ENCODE measurements around the gene DOCK2.

Gene DOCK2

GRCh38 chr5:170000155-170000554, 363.1 kb downstream of the DOCK2 start:
- FAIRE-seq: no peak

GRCh38 chr5:170006021-170006420, 368.9 kb downstream of the DOCK2 start:
- FAIRE-seq: no peak

GRCh38 chr5:170008376-170008775, 371.3 kb downstream of the DOCK2 start:
- no peak for FAIRE-seq

GRCh38 chr5:170010595-170010994, 373.5 kb downstream of the DOCK2 start:
- no peak for FAIRE-seq

- FAIRE-seq: no peak
Observed at GRCh38 chr5:170011751-170012150, 374.7 kb downstream of the DOCK2 start.

GRCh38 chr5:170012622-170013021, 375.5 kb downstream of the DOCK2 start:
- FAIRE-seq: no peak

GRCh38 chr5:170020423-170020822, 383.3 kb downstream of the DOCK2 start:
- FAIRE-seq: no peak

- FAIRE-seq: no peak
Observed at GRCh38 chr5:170021506-170021905, 384.4 kb downstream of the DOCK2 start.

GRCh38 chr5:170025853-170026252, 388.8 kb downstream of the DOCK2 start:
- FAIRE-seq: no peak

GRCh38 chr5:170028124-170028523, 391.0 kb downstream of the DOCK2 start:
- no peak for FAIRE-seq

GRCh38 chr5:170034231-170034630, 397.2 kb downstream of the DOCK2 start:
- no peak for FAIRE-seq

- FAIRE-seq: no peak
Observed at GRCh38 chr5:170038241-170038640, 401.2 kb downstream of the DOCK2 start.

GRCh38 chr5:170039830-170040229, 402.8 kb downstream of the DOCK2 start:
- FAIRE-seq: no peak

- FAIRE-seq: no peak
Observed at GRCh38 chr5:170046241-170046640, 409.2 kb downstream of the DOCK2 start.

- no peak for FAIRE-seq
Observed at GRCh38 chr5:170049713-170050112, 412.6 kb downstream of the DOCK2 start.

GRCh38 chr5:170053896-170054295, 416.8 kb downstream of the DOCK2 start:
- FAIRE-seq: no peak

- FAIRE-seq: no peak
Observed at GRCh38 chr5:170055606-170056005, 418.5 kb downstream of the DOCK2 start.

- no peak for FAIRE-seq
Observed at GRCh38 chr5:170056561-170057267, 419.6 kb downstream of the DOCK2 start.

GRCh38 chr5:170057311-170057710, 420.2 kb downstream of the DOCK2 start:
- no peak for FAIRE-seq

GRCh38 chr5:170059221-170059620, 422.1 kb downstream of the DOCK2 start:
- no peak for FAIRE-seq

GRCh38 chr5:170067152-170067551, 430.1 kb downstream of the DOCK2 start:
- FAIRE-seq: no peak

GRCh38 chr5:170067574-170068170, 430.6 kb downstream of the DOCK2 start:
- FAIRE-seq: no peak

- FAIRE-seq: no peak
Observed at GRCh38 chr5:170069512-170069911, 432.4 kb downstream of the DOCK2 start.

- FAIRE-seq: no peak
Observed at GRCh38 chr5:170070556-170071412, 433.7 kb downstream of the DOCK2 start.
